B cell (primary cell): ENCODE data around the gene IL36RN. TPM values are rescaled to one million over a fixed set of nuclear protein-coding genes. Genes with fewer than 3 reads are reported as not detected.

Experiments
- ATAC-seq: fragments of 200-7000 bp; cut with Tn5 transposase; one replicate; pipeline ENCODE4 v1.10.0; 2021; ENCODE audit warnings: low read depth, mild to moderate bottlenecking, moderate number of reproducible peaks, moderate library complexity
- CTCF ChIA-PET: fragments of 350-600 bp; sonication (Branson Sonifier 250); formaldehyde crosslinking; loops from one replicate; lab custom pipeline; 2021; ENCODE audit warnings: antibody characterized with exemption, inconsistent platforms; lab: Charles Lee
- POLR2A ChIA-PET: fragments of 350-600 bp; sonication (Branson Sonifier 250); formaldehyde crosslinking; loops from one replicate; lab custom pipeline; 2021; ENCODE audit warnings: antibody characterized with exemption; lab: Charles Lee
- DNase-seq: peaks from one replicate; pipeline ENCODE4 v3.0.0; 2013
- H2AFZ ChIP-seq: 2 replicates; pipeline ENCODE4 v1.6.1; 2012; ENCODE audit warnings: mild to moderate bottlenecking, low read depth, low read length; ENCODE audit not compliant: insufficient read depth, poor library complexity, severe bottlenecking
- H3K27ac ChIP-seq, 2 donors: 1 replicate in 1 of 2; 2 replicates in 1 of 2; pipeline ENCODE4 v1.5.1; 2012 to 2013; ENCODE audit warnings: low read length in 2 of 2, mild to moderate bottlenecking in 2 of 2, moderate library complexity in 1 of 2
- H3K27me3 ChIP-seq, 4 experiments: fragments of 200-600 bp in 1 of 4; sonication (generic) in 1 of 4; replicated peaks in 1 of 4; 1 replicate in 2 of 4; 2 replicates in 2 of 4; pipeline versions ENCODE4 v1.6.1 to v1.7.0; 2013 to 2016; ENCODE audit warnings: low read length in 3 of 4, mild to moderate bottlenecking in 2 of 4, mixed read lengths in 1 of 4, moderate library complexity in 1 of 4; ENCODE audit not compliant: insufficient read depth in 4 of 4, control insufficient read depth in 3 of 4; ENCODE audit errors: control extremely low read depth in 1 of 4
- H3K36me3 ChIP-seq, 2 experiments: replicated peaks in 1 of 2; 1 replicate in 1 of 2; 2 replicates in 1 of 2; pipeline versions ENCODE4 v1.6.1 to v1.7.1; 2013; ENCODE audit warnings: low read length in 1 of 2; ENCODE audit not compliant: insufficient read depth in 2 of 2, control insufficient read depth in 1 of 2; ENCODE audit errors: control extremely low read depth in 1 of 2, extremely low read depth in 1 of 2
- H3K4me1 ChIP-seq, 2 donors: fragments of 200-600 bp in 1 of 2; sonication (generic) in 1 of 2; 1 replicate in 1 of 2; 2 replicates in 1 of 2; pipeline versions ENCODE4 v1.5.1 to v1.6.1; 2013 to 2017; ENCODE audit warnings: low read length in 2 of 2; ENCODE audit not compliant: control insufficient read depth in 2 of 2, insufficient read depth in 2 of 2
- H3K4me2 ChIP-seq: replicated peaks from 2 replicates; pipeline ENCODE3; 2012; ENCODE audit warnings: mild to moderate bottlenecking, low read depth, low read length; ENCODE audit not compliant: poor library complexity, severe bottlenecking
- H3K4me3 ChIP-seq, 5 experiments: fragments of 200-600 bp in 1 of 5; sonication (generic) in 1 of 5; 1 replicate in 3 of 5; 2 replicates in 2 of 5; pipeline versions ENCODE4 v1.5.1 to v1.7.0; 2011 to 2016; ENCODE audit warnings: low read length in 4 of 5, mild to moderate bottlenecking in 4 of 5, low read depth in 2 of 5, control low read depth in 1 of 5, moderate library complexity in 1 of 5; ENCODE audit not compliant: insufficient read depth in 1 of 5; ENCODE audit errors: control extremely low read depth in 1 of 5, extremely low read depth in 1 of 5
- H3K79me2 ChIP-seq: fragments of 200-600 bp; sonication (generic); one replicate; pipeline ENCODE4 v1.6.0; 2016; ENCODE audit warnings: low read length; ENCODE audit not compliant: control insufficient read depth, insufficient read depth
- H3K9ac ChIP-seq: fragments of 200-600 bp; sonication (generic); 2 replicates; pipeline ENCODE4 v1.6.1; 2017; ENCODE audit warnings: mild to moderate bottlenecking, low read length, moderate library complexity
- H3K9me3 ChIP-seq, 3 donors: one replicate each; pipeline versions ENCODE4 v1.6.1 to v1.7.1; 2013; ENCODE audit warnings: low read length in 2 of 3; ENCODE audit not compliant: control insufficient read depth in 2 of 3, insufficient read depth in 1 of 3; ENCODE audit errors: control extremely low read depth in 1 of 3
- H4K20me1 ChIP-seq: 2 replicates; pipeline ENCODE4 v1.6.0; 2012; ENCODE audit warnings: mild to moderate bottlenecking, low read length; ENCODE audit not compliant: insufficient read depth, control insufficient read depth, poor library complexity, severe bottlenecking
- H3K27ac Mint-ChIP-seq: one replicate; pipeline ENCODE4 v1.8.0; 2021; ENCODE audit warnings: mixed read lengths
- H3K27me3 Mint-ChIP-seq: one replicate; pipeline ENCODE4 v1.8.0; 2021; ENCODE audit warnings: mixed read lengths
- H3K4me1 Mint-ChIP-seq: one replicate; pipeline ENCODE4 v1.8.0; 2021; ENCODE audit warnings: mixed read lengths
- H3K4me3 Mint-ChIP-seq: one replicate; pipeline ENCODE4 v1.8.0; 2021; ENCODE audit warnings: mixed read lengths
- H3K9me3 Mint-ChIP-seq: one replicate; pipeline ENCODE4 v1.8.0; 2022; ENCODE audit warnings: mixed read lengths; ENCODE audit not compliant: insufficient read depth
- CTCF ChIP-seq: fragments of 200-600 bp; IDR thresholded peaks from one replicate; pipeline ENCODE4 v1.8.0; 2022; ENCODE audit warnings: antibody characterized with exemption, mild to moderate bottlenecking
- EZH2 ChIP-seq: IDR thresholded peaks from 2 replicates; pipeline ENCODE4 v1.6.1; 2012; ENCODE audit warnings: borderline replicate concordance, low read depth, mild to moderate bottlenecking, moderate library complexity, low read length; ENCODE audit not compliant: insufficient read depth, poor library complexity, severe bottlenecking
- WGBS: methylation state at CpG from one replicate; pipeline ENCODE4 v1.1.5; 2013; ENCODE audit warnings: missing lambda C conversion rate; ENCODE audit not compliant: insufficient coverage; 5-methylcytosine and 5-hydroxymethylcytosine counted together
- intact Hi-C: fragments of 100-400 bp; cut with micrococcal nuclease; formaldehyde crosslinking; loops from one replicate; pipeline ENCODE4 v1.10.0; 2022
- polyA plus RNA-seq: library from polyadenylated mRNA; depleted of rRNA; stranded (reverse); fragments of >200 nt; gene quantifications from 2 replicates; pipeline ENCODE4 v1.2.3, GENCODE V29; 2012
- total RNA-seq, 2 donors: library from RNA; stranded (reverse); fragments of 120-200 nt in 1 of 2; gene quantifications; 1 replicate in 1 of 2; 2 replicates in 1 of 2; pipeline versions ENCODE4 v1.2.3 to v1.2.4, GENCODE V29; 2013 to 2022

Gene IL36RN
- total and polyA plus RNA-seq, 2 donors (not counting 1 experiment from before 2014, with no cell fraction given), result not detected

GRCh38 chr2:113052396-113052917, 6.5 kb upstream of the IL36RN start, which contains the start of gene IL36B:
IL36B (minus strand) TSS chr2:113052867.
- CTCF ChIA-PET, result no interaction called here
- H4K20me1 ChIP-seq, result no peaks in the 10 kb centered on the region
- intact Hi-C loops, result no loop called here
- 90% methylated on average over 2 of the region's 6 CpGs for WGBS
- no peak within 1 kb of the TSS for H3K4me2 ChIP-seq
- H3K9me3 Mint-ChIP-seq, result peaks cover 12% of the 10 kb centered on the region
- TF ChIP-seq CTCF (no peak), EZH2 (no peak)
- no peaks in the 10 kb centered on the region for H3K4me1 Mint-ChIP-seq
- DNase-seq, result no peak
- H3K27ac ChIP-seq, result no peak within 1 kb of the TSS
- H3K4me1 ChIP-seq, result no peaks in the 10 kb centered on the region
- peaks cover 0 to 4% (median 4%) of the 10 kb centered on the region in 4 experiments for H3K27me3 ChIP-seq
- POLR2A ChIA-PET, result no interaction called here
- H3K4me3 ChIP-seq, result no peak within 1 kb of the TSS
- no peaks in the 10 kb centered on the region for H3K36me3 ChIP-seq
- no peak within 1 kb of the TSS for H3K9ac ChIP-seq
- no peak within 1 kb of the TSS for H3K4me3 Mint-ChIP-seq
- ATAC-seq, result no peak
- H3K9me3 ChIP-seq, result peaks cover 0 to 22% (median 17%) of the 10 kb centered on the region in 3 donors
- peaks cover 29% of the 10 kb centered on the region for H3K27me3 Mint-ChIP-seq
- no peaks in the 10 kb centered on the region for H3K79me2 ChIP-seq
- no peak within 1 kb of the TSS for H2AFZ ChIP-seq
- H3K27ac Mint-ChIP-seq, result no peak within 1 kb of the TSS

- Histone ChIP-seq H2AFZ (no peak overlapping the region), H3K27ac (no peak overlapping the region), H3K9ac (no peak overlapping the region), H3K4me1 (no peaks in the 10 kb centered on the region), H3K4me3 (no peak overlapping the region), H3K79me2 (no peaks in the 10 kb centered on the region), H3K27me3 (peaks cover 0 to 4% (median 0%) of the 10 kb centered on the region in 4 experiments), H4K20me1 (no peaks in the 10 kb centered on the region), H3K9me3 (peaks cover 0 to 22% (median 17%) of the 10 kb centered on the region in 3 donors), H3K4me2 (no peak overlapping the region), H3K36me3 (no peaks in the 10 kb centered on the region)
- ATAC-seq (no peak), DNase-seq (no peak)
- Mint-ChIP-seq H3K4me1 (no peaks in the 10 kb centered on the region), H3K27ac (no peak overlapping the region), H3K27me3 (peaks cover 28% of the 10 kb centered on the region), H3K9me3 (peaks cover 12% of the 10 kb centered on the region), H3K4me3 (no peak overlapping the region)
- CTCF ChIA-PET, result no interaction called here
- TF ChIP-seq CTCF (no peak), EZH2 (no peak)
- POLR2A ChIA-PET, result no interaction called here
- no CpG with 5 or more reads among the region's 3 CpGs for WGBS
- intact Hi-C loops, result no loop called here
Measured at GRCh38 chr2:113053666-113054065, 5.3 kb upstream of the IL36RN start.
